Liver (tissue), 9 donors: ENCODE results near the gene FAM3B. TPM values are rescaled to one million over a fixed set of nuclear protein-coding genes. Genes with fewer than 3 reads are reported as not detected.

Experiments
- DNase-seq: peaks from one replicate; pipeline ENCODE4 v3.0.0-alpha.2; 2017; ENCODE audit warnings: low spot score
- H3K27ac ChIP-seq, 2 donors: one replicate each; pipeline ENCODE4 v1.7.0; 2013; ENCODE audit warnings: inconsistent platforms in 2 of 2, low read length in 2 of 2, control low read depth in 1 of 2, low read depth in 1 of 2, mild to moderate bottlenecking in 1 of 2
- H3K27me3 ChIP-seq, 4 donors: one replicate each; pipeline versions ENCODE4 v1.6.1 to v1.7.0; 2013; ENCODE audit warnings: low read length in 3 of 4, inconsistent platforms in 1 of 4, mild to moderate bottlenecking in 1 of 4, moderate library complexity in 1 of 4; ENCODE audit not compliant: control insufficient read depth in 4 of 4, insufficient read depth in 4 of 4
- H3K36me3 ChIP-seq, 4 donors: one replicate each; pipeline versions ENCODE4 v1.6.1 to v1.7.0; 2013; ENCODE audit warnings: low read length in 3 of 4, mild to moderate bottlenecking in 3 of 4, low read depth in 1 of 4, moderate library complexity in 1 of 4; ENCODE audit not compliant: control insufficient read depth in 4 of 4, insufficient read depth in 3 of 4
- H3K4me1 ChIP-seq, 4 donors: one replicate each; pipeline versions ENCODE4 v1.6.1 to v1.7.0; 2013; ENCODE audit warnings: low read length in 3 of 4, mild to moderate bottlenecking in 3 of 4, moderate library complexity in 1 of 4; ENCODE audit not compliant: control insufficient read depth in 4 of 4, insufficient read depth in 4 of 4
- H3K4me3 ChIP-seq, 3 donors: one replicate each; pipeline versions ENCODE4 v1.6.1 to v1.7.0; 2013; ENCODE audit warnings: low read length in 3 of 3, control low read depth in 1 of 3, low read depth in 1 of 3, mild to moderate bottlenecking in 1 of 3
- H3K9ac ChIP-seq, 2 donors: one replicate each; pipeline ENCODE4 v1.7.0; 2013; ENCODE audit warnings: low read length in 2 of 2, mild to moderate bottlenecking in 2 of 2, moderate library complexity in 2 of 2, control low read depth in 1 of 2, low read depth in 1 of 2
- H3K9me3 ChIP-seq, 4 donors: one replicate each; pipeline versions ENCODE4 v1.6.1 to v1.7.0; 2013; ENCODE audit warnings: low read length in 3 of 4; ENCODE audit not compliant: control insufficient read depth in 4 of 4
- EGR1 ChIP-seq, 2 donors: IDR thresholded peaks; 2 replicates each; pipeline ENCODE4 v1.6.1; 2016 to 2018; ENCODE audit warnings: antibody characterized with exemption in 2 of 2, low read depth in 2 of 2
- FOXA1 ChIP-seq: IDR thresholded peaks from 2 replicates; pipeline ENCODE4 v1.6.1; 2016; ENCODE audit warnings: antibody characterized with exemption
- FOXA2 ChIP-seq: IDR thresholded peaks from 2 replicates; pipeline ENCODE4 v1.6.1; 2016; ENCODE audit warnings: antibody characterized with exemption
- GABPA ChIP-seq, 2 donors: IDR thresholded peaks in 1 of 2; conservative IDR thresholded peaks in 1 of 2; 2 replicates each; pipeline ENCODE4 v1.6.1; 2016; ENCODE audit warnings: antibody characterized with exemption in 2 of 2, mild to moderate bottlenecking in 1 of 2, moderate library complexity in 1 of 2
- HNF4A ChIP-seq, 2 donors: conservative IDR thresholded peaks; 2 replicates each; pipeline ENCODE4 v1.6.1; 2016; ENCODE audit warnings: antibody characterized with exemption in 2 of 2, mild to moderate bottlenecking in 2 of 2
- HNF4G ChIP-seq: IDR thresholded peaks from 2 replicates; pipeline ENCODE4 v1.6.1; 2016; ENCODE audit warnings: antibody characterized with exemption
- JUND ChIP-seq, 2 donors: IDR thresholded peaks; 2 replicates each; pipeline ENCODE4 v1.6.1; 2016; ENCODE audit warnings: antibody characterized with exemption in 2 of 2
- NR2F2 ChIP-seq: IDR thresholded peaks from 2 replicates; pipeline ENCODE4 v1.6.1; 2016; ENCODE audit warnings: antibody characterized with exemption
- RAD21 ChIP-seq, 2 donors: IDR thresholded peaks; 2 replicates each; pipeline ENCODE4 v1.6.1; 2016; ENCODE audit warnings: antibody characterized with exemption in 2 of 2, mild to moderate bottlenecking in 2 of 2
- RXRA ChIP-seq, 2 donors: IDR thresholded peaks; 2 replicates each; pipeline ENCODE4 v1.6.1; 2017 to 2018; ENCODE audit warnings: antibody characterized with exemption in 2 of 2, mild to moderate bottlenecking in 1 of 2
- SP1 ChIP-seq: IDR thresholded peaks from 2 replicates; pipeline ENCODE4 v1.6.1; 2018; ENCODE audit warnings: antibody characterized with exemption, mild to moderate bottlenecking
- TAF1 ChIP-seq: conservative IDR thresholded peaks from 2 replicates; pipeline ENCODE4 v1.6.1; 2016; ENCODE audit warnings: antibody characterized with exemption, mild to moderate bottlenecking
- YY1 ChIP-seq: IDR thresholded peaks from 2 replicates; pipeline ENCODE4 v1.6.1; 2016; ENCODE audit warnings: antibody characterized with exemption, mild to moderate bottlenecking
- WGBS: extraction: QIAGEN DNeasy Blood & Tissue Kit; methylation state at CpG from one replicate; pipeline ENCODE4 v1.1.7; 2013; 5-methylcytosine and 5-hydroxymethylcytosine counted together
- polyA plus RNA-seq, 2 donors: library from polyadenylated mRNA; stranded (reverse) in 1 of 2; unstranded in 1 of 2; fragments of 200-250 nt in 1 of 2; fragments of >200 nt in 1 of 2; fragmentation: Nextera tagmentation in 1 of 2; extraction: Ambion mirVana in 1 of 2; gene quantifications; one replicate each; pipeline versions ENCODE4 v1.2.1 to v1.2.3, GENCODE V29; 2013 to 2015
- total RNA-seq, 2 donors: library from RNA; depleted of rRNA; stranded (reverse); fragments of >200 nt; gene quantifications; one replicate each; pipeline ENCODE4 v1.2.3, GENCODE V29; 2014
- TF ChIP-seq, protein P1 (sequence below): IDR thresholded peaks from 2 replicates; pipeline ENCODE4 v1.6.1; 2016; ENCODE audit warnings: antibody characterized with exemption
- TF ChIP-seq, protein P2 (sequence below): IDR thresholded peaks from 2 replicates; pipeline ENCODE4 v1.6.1; 2016; ENCODE audit warnings: antibody characterized with exemption
- TF ChIP-seq, protein P3 (sequence below): fragments of 150-350 bp; IDR thresholded peaks from 2 replicates; pipeline ENCODE4 v1.5.1; 2017; ENCODE audit warnings: improper control_type of control experiment, low read depth, low read length; ENCODE audit not compliant: missing input control
- TF ChIP-seq, protein P4 (sequence below): IDR thresholded peaks from 2 replicates; pipeline ENCODE4 v1.6.1; 2016; ENCODE audit warnings: antibody characterized with exemption, mild to moderate bottlenecking
- TF ChIP-seq, protein P5 (sequence below): IDR thresholded peaks from 2 replicates; pipeline ENCODE4 v1.6.1; 2016; ENCODE audit warnings: antibody characterized with exemption
- donor health status: healthy.
- donor health status: healthy.
- donor health status: healthy.
- donor health status: healthy.
- donor health status: healthy.

The FAM3B gene
- total and polyA plus RNA-seq, 4 donors: 0.72 to 18.2 (median 3.4) TPM

DNA sequence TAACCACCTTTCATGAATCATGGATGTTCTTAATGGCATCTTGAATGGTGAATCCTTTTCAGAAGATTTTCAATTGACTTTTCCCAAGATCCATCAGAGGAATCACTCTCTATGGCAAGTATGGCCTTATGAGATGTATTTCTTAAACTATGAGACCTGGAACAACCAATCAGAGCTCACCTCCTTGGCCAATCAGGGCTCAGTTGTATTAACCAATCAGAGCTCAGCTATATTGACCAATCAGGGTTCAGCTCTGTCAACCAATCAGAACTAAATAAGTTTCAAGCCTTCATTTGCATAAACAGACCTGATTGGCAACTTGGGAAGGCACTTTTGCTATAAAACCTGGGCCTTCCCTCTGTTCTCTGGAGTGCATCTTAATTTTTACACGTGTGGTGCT, 13.6 kb upstream of the FAM3B start:
- TF ChIP-seq, protein P1, sequence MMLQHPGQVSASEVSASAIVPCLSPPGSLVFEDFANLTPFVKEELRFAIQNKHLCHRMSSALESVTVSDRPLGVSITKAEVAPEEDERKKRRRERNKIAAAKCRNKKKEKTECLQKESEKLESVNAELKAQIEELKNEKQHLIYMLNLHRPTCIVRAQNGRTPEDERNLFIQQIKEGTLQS: no peak
- no peak for TF ChIP-seq SP1
- no peak for TF ChIP-seq HNF4G
- TF ChIP-seq JUND (IDR thresholded peaks at IDR 0.05): no peak
- TF ChIP-seq HNF4A (conservative IDR thresholded peaks at IDR 0.05): no peak
- 67% methylated on average over 1 of the region's 1 CpG for WGBS

DNA sequence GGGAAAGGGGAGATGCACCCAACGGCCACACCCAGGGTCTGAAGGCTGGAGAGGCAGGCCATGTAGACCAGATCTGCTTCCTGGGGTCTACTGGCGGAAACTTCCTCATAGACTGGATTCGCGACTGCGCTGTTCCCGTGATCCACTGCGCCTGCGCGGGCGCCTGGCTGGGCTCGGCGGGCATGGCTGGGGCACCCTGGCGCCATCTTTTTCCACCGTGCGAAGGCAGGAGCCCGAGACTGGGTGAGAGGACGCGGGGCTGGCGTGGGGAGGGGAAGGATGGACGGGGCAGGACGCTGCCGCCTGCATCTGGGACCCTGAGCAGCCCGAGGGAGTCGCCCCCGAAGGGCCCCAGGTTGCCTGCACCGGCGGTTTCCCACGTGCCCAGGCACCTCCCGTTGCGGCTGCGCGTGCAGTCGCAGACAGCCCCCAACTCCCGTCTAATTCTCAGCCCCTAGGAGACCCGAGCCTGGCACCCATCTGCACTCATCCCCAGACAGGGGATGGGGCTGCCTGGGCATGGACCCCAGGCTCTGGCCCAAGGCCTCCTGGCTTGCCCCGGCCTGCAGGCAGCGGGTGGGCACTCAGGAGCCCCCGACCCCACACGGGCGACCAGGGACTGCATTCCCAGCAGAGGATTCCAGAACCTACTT, 12.4 kb upstream of the FAM3B start:
- H3K4me3 ChIP-seq: no peak overlapping the region
- H3K9ac ChIP-seq: no peak overlapping the region
- H3K27ac ChIP-seq: no peak overlapping the region
- H3K27me3 ChIP-seq: peaks cover 0 to under 1% (median 0%) of the 10 kb centered on the region in 4 donors
- H3K36me3 ChIP-seq: no peaks in the 10 kb centered on the region
- no peak for TF ChIP-seq FOXA1
- no peak for TF ChIP-seq JUND (IDR thresholded peaks at IDR 0.05)
- TF ChIP-seq SP1: no peak
- TF ChIP-seq GABPA (IDR thresholded peaks at IDR 0.05 in 1 of 2, conservative IDR thresholded peaks at IDR 0.05 in 1 of 2): no peak
- WGBS: 94% methylated on average over 40 of the region's 40 CpGs
- DNase-seq: no peak
- H3K4me1 ChIP-seq: no peaks in the 10 kb centered on the region
- H3K9me3 ChIP-seq: peaks cover 0 to 3% (median 0%) of the 10 kb centered on the region in 4 donors

More for the DNA sequence above, 13.6 kb upstream of the FAM3B start:
- Histone ChIP-seq H3K27ac (no peak overlapping the region), H3K9ac (no peak overlapping the region), H3K4me3 (no peak overlapping the region), H3K27me3 (no peaks in the 10 kb centered on the region), H3K36me3 (no peaks in the 10 kb centered on the region), H3K9me3 (peaks cover 0 to 3% (median 0%) of the 10 kb centered on the region in 4 donors), H3K4me1 (no peaks in the 10 kb centered on the region)
- DNase-seq: no peak

DNA sequence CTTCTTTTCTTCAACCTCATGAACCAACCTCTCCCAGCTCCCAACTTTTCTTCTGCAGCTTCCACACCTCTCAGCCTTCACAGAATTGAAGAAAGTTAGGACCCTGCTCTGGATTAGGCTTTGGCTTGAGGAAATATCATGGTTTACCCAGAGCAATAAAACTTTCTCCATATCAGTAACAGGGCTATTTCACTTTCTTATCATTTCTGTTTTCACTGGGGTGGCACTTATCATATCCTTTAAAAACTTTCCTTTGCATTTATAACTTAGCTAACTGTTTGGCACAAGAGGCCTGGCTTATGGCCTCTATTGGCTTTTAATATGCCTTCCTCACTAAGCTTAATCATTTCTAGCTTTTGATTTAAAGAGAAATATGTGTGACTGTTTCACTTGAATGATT, 9.4 kb upstream of the FAM3B start:
- Histone ChIP-seq H3K9me3 (no peaks in the 10 kb centered on the region), H3K9ac (no peak overlapping the region), H3K4me1 (no peaks in the 10 kb centered on the region), H3K27me3 (peaks cover 0 to 8% (median 0%) of the 10 kb centered on the region in 4 donors), H3K27ac (no peak overlapping the region), H3K36me3 (no peaks in the 10 kb centered on the region), H3K4me3 (no peak overlapping the region)
- no peak for DNase-seq
- TF ChIP-seq EGR1 (IDR thresholded peaks at IDR 0.05; ENCODE audit: low read depth in 2 of 2): no peak
- TF ChIP-seq, protein P2, sequence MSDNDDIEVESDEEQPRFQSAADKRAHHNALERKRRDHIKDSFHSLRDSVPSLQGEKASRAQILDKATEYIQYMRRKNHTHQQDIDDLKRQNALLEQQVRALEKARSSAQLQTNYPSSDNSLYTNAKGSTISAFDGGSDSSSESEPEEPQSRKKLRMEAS: no peak
- TF ChIP-seq YY1: no peak
- TF ChIP-seq, protein P1: no peak
- TF ChIP-seq GABPA (IDR thresholded peaks at IDR 0.05 in 1 of 2, conservative IDR thresholded peaks at IDR 0.05 in 1 of 2): no peak
- TF ChIP-seq, protein P3, sequence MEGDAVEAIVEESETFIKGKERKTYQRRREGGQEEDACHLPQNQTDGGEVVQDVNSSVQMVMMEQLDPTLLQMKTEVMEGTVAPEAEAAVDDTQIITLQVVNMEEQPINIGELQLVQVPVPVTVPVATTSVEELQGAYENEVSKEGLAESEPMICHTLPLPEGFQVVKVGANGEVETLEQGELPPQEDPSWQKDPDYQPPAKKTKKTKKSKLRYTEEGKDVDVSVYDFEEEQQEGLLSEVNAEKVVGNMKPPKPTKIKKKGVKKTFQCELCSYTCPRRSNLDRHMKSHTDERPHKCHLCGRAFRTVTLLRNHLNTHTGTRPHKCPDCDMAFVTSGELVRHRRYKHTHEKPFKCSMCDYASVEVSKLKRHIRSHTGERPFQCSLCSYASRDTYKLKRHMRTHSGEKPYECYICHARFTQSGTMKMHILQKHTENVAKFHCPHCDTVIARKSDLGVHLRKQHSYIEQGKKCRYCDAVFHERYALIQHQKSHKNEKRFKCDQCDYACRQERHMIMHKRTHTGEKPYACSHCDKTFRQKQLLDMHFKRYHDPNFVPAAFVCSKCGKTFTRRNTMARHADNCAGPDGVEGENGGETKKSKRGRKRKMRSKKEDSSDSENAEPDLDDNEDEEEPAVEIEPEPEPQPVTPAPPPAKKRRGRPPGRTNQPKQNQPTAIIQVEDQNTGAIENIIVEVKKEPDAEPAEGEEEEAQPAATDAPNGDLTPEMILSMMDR: no peak
- TF ChIP-seq RXRA (IDR thresholded peaks at IDR 0.05): no peak
- TF ChIP-seq, protein P4, sequence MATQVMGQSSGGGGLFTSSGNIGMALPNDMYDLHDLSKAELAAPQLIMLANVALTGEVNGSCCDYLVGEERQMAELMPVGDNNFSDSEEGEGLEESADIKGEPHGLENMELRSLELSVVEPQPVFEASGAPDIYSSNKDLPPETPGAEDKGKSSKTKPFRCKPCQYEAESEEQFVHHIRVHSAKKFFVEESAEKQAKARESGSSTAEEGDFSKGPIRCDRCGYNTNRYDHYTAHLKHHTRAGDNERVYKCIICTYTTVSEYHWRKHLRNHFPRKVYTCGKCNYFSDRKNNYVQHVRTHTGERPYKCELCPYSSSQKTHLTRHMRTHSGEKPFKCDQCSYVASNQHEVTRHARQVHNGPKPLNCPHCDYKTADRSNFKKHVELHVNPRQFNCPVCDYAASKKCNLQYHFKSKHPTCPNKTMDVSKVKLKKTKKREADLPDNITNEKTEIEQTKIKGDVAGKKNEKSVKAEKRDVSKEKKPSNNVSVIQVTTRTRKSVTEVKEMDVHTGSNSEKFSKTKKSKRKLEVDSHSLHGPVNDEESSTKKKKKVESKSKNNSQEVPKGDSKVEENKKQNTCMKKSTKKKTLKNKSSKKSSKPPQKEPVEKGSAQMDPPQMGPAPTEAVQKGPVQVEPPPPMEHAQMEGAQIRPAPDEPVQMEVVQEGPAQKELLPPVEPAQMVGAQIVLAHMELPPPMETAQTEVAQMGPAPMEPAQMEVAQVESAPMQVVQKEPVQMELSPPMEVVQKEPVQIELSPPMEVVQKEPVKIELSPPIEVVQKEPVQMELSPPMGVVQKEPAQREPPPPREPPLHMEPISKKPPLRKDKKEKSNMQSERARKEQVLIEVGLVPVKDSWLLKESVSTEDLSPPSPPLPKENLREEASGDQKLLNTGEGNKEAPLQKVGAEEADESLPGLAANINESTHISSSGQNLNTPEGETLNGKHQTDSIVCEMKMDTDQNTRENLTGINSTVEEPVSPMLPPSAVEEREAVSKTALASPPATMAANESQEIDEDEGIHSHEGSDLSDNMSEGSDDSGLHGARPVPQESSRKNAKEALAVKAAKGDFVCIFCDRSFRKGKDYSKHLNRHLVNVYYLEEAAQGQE: no peak
- TF ChIP-seq TAF1: no peak
- no peak for TF ChIP-seq RAD21 (IDR thresholded peaks at IDR 0.05)
- TF ChIP-seq FOXA2: no peak
- no peak for TF ChIP-seq JUND (IDR thresholded peaks at IDR 0.05)
- TF ChIP-seq HNF4G: no peak
- TF ChIP-seq NR2F2: no peak
- no peak for TF ChIP-seq HNF4A (conservative IDR thresholded peaks at IDR 0.05)
- no peak for TF ChIP-seq SP1
- no peak for TF ChIP-seq FOXA1
- TF ChIP-seq, protein P5, sequence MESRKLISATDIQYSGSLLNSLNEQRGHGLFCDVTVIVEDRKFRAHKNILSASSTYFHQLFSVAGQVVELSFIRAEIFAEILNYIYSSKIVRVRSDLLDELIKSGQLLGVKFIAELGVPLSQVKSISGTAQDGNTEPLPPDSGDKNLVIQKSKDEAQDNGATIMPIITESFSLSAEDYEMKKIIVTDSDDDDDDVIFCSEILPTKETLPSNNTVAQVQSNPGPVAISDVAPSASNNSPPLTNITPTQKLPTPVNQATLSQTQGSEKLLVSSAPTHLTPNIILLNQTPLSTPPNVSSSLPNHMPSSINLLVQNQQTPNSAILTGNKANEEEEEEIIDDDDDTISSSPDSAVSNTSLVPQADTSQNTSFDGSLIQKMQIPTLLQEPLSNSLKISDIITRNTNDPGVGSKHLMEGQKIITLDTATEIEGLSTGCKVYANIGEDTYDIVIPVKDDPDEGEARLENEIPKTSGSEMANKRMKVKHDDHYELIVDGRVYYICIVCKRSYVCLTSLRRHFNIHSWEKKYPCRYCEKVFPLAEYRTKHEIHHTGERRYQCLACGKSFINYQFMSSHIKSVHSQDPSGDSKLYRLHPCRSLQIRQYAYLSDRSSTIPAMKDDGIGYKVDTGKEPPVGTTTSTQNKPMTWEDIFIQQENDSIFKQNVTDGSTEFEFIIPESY: no peak
